ENCODE results near the gene SSTR3. TPM values are rescaled to one million over a fixed set of nuclear protein-coding genes. Genes with fewer than 3 reads are reported as not detected.

Gene SSTR3
- total RNA-seq, 1 donor from 2014 or later: 0.09 TPM

- TF ChIP-seq CTCF (conservative IDR thresholded peaks at IDR 0.05): no peak
- H3K9me3 Mint-ChIP-seq: no peaks in the 10 kb centered on the region
- H3K4me3 Mint-ChIP-seq: no peak overlapping the region
- DNase-seq (ENCODE audit: low read depth, low spot score): no peak
- no peaks in the 10 kb centered on the region for H3K36me3 Mint-ChIP-seq (ENCODE audit: low read depth)
- H3K27ac Mint-ChIP-seq (ENCODE audit: unreplicated experiment): no peak overlapping the region
- H3K27me3 Mint-ChIP-seq (ENCODE audit: low read depth): peaks cover 15% of the 10 kb centered on the region
- H3K4me1 Mint-ChIP-seq: no peaks in the 10 kb centered on the region
Observed at GRCh38 chr22:37226514-37226913, 14.2 kb upstream of the SSTR3 start.

DNA sequence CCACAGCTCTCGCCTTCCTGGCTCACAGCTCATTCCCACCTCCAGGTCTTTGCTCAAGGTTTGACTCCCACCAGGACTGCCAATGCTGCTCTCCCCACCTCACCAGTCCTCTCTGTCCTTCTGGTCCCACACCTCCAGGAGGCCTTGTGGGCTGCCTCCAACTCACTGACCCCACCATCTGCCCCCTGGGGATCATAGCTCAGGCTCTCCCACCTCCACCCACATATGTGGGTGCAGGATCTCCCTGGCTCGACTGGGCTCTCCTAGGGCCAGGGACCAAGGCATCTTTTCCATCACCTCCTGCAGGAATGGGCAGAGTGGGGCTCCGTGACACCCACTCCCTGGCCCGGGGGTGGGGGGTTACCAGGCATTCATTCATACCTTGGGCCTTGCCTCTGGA lies 13.8 kb upstream of the SSTR3 start:
- H3K4me1 Mint-ChIP-seq: no peaks in the 10 kb centered on the region

GRCh38 chr22:37225481-37225880 lies 13.2 kb upstream of the SSTR3 start:
- DNase-seq (ENCODE audit: low read depth, low spot score): no peak
- Mint-ChIP-seq H3K27me3 (ENCODE audit: low read depth) (peaks cover 15% of the 10 kb centered on the region), H3K27ac (ENCODE audit: unreplicated experiment) (no peak overlapping the region), H3K4me1 (no peaks in the 10 kb centered on the region), H3K36me3 (ENCODE audit: low read depth) (no peaks in the 10 kb centered on the region), H3K9me3 (no peaks in the 10 kb centered on the region), H3K4me3 (no peak overlapping the region)
- no peak for TF ChIP-seq CTCF (conservative IDR thresholded peaks at IDR 0.05)

More for the DNA sequence above, 13.8 kb upstream of the SSTR3 start:
- H3K36me3 Mint-ChIP-seq (ENCODE audit: low read depth): no peaks in the 10 kb centered on the region
- DNase-seq (ENCODE audit: low read depth, low spot score): no peak
- H3K4me3 Mint-ChIP-seq: no peak overlapping the region
- no peaks in the 10 kb centered on the region for H3K9me3 Mint-ChIP-seq
- no peak overlapping the region for H3K27ac Mint-ChIP-seq (ENCODE audit: unreplicated experiment)
- peaks cover 15% of the 10 kb centered on the region for H3K27me3 Mint-ChIP-seq (ENCODE audit: low read depth)
- no peak for TF ChIP-seq CTCF (conservative IDR thresholded peaks at IDR 0.05)

- H3K27me3 Mint-ChIP-seq (ENCODE audit: low read depth): peaks cover 17% of the 10 kb centered on the region
- H3K4me1 Mint-ChIP-seq: no peaks in the 10 kb centered on the region
- no peaks in the 10 kb centered on the region for H3K36me3 Mint-ChIP-seq (ENCODE audit: low read depth)
- no peak overlapping the region for H3K4me3 Mint-ChIP-seq
- no peaks in the 10 kb centered on the region for H3K9me3 Mint-ChIP-seq
- no peak overlapping the region for H3K27ac Mint-ChIP-seq (ENCODE audit: unreplicated experiment)
- no peak for TF ChIP-seq CTCF (conservative IDR thresholded peaks at IDR 0.05)
- no peak for DNase-seq (ENCODE audit: low read depth, low spot score)
Observed at GRCh38 chr22:37224757-37225420, 12.6 kb upstream of the SSTR3 start.

DNA sequence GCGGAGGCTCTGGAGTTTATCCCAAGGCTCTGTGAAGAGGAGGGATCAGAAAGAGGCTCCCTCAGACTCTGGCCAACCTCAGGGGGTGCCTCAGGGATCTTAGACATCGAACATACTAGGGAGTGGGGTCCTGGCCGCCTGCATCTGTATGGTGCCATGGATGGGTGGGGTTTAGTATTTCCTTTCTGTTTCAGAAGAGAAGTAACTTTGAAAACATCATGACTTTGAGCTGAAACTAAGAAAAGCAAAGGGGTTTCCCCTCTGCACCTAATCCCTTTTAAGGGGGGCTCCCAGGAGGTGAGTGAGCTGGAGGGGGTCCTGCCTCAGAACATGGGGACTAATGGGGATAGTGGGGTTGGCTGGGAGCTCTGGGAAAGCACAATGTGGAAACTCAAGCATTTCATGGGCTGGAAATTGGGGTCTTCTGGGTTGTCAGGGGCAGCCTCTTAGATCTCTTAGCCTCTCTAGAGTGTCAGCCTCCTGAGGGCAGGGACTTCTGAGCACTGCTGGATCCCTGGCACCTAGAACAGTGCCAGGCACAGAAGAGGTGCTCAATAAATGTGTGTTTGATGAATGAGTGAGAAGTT lies 11.8 kb upstream of the SSTR3 start:
- no peak for DNase-seq (ENCODE audit: low read depth, low spot score)
- peak overlapping the region; percentile 46 for H3K27ac Mint-ChIP-seq (ENCODE audit: unreplicated experiment)
- H3K36me3 Mint-ChIP-seq (ENCODE audit: low read depth): no peaks in the 10 kb centered on the region
- no peak overlapping the region for H3K4me3 Mint-ChIP-seq
- TF ChIP-seq CTCF (conservative IDR thresholded peaks at IDR 0.05): no peak
- peaks cover 20% of the 10 kb centered on the region for H3K27me3 Mint-ChIP-seq (ENCODE audit: low read depth)
- H3K9me3 Mint-ChIP-seq: no peaks in the 10 kb centered on the region
- no peaks in the 10 kb centered on the region for H3K4me1 Mint-ChIP-seq

Measured in neural crest cell (in vitro differentiated cells).